H1 (cell line): Measurements from ENCODE around the gene HAT1. TPM values are rescaled to one million over a fixed set of nuclear protein-coding genes. Genes with fewer than 3 reads are reported as not detected.

Source experiments
- CTCF ChIA-PET: fragments of 300-600 bp; sonication (Branson Sonifier 250); formaldehyde crosslinking; loops from one replicate; lab custom pipeline; 2021; ENCODE audit not compliant: partially characterized antibody; lab: Charles Lee
- POLR2A ChIA-PET: fragments of 300-600 bp; sonication (Branson Sonifier 250); formaldehyde crosslinking; loops from one replicate; lab custom pipeline; 2021; ENCODE audit warnings: inconsistent platforms; ENCODE audit not compliant: partially characterized antibody; lab: Charles Lee
- DNase-seq, 2 experiments: peaks; one replicate each; pipeline versions ENCODE4 v3.0.0 to v3.0.0-alpha.2; 2010 to 2022; ENCODE audit warnings: low spot score in 2 of 2, low read depth in 1 of 2, mixed read lengths in 1 of 2
- FAIRE-seq: peaks from 2 replicates; lab custom pipeline; 2011; peaks lifted over from hg19 to GRCh38; lab: Jason Lieb, UNC
- H2AFZ ChIP-seq: 2 replicates; pipeline ENCODE4 v1.8.1; 2012; ENCODE audit warnings: low read length, inconsistent platforms
- H2AK5ac ChIP-seq: 2 replicates; pipeline ENCODE4 v1.6.1; 2013; ENCODE audit warnings: low read depth, low read length
- H2BK120ac ChIP-seq: replicated peaks from 2 replicates; pipeline ENCODE3; 2013; ENCODE audit warnings: low read depth, low read length, inconsistent platforms
- H2BK12ac ChIP-seq: 2 replicates; pipeline ENCODE4 v1.6.1; 2013; ENCODE audit warnings: low read depth, low read length
- H2BK15ac ChIP-seq: 2 replicates; pipeline ENCODE4 v1.6.1; 2013; ENCODE audit warnings: low read length
- H2BK20ac ChIP-seq: 2 replicates; pipeline ENCODE4 v1.6.1; 2013; ENCODE audit warnings: low read length
- H2BK5ac ChIP-seq: 2 replicates; pipeline ENCODE4 v1.6.1; 2013; ENCODE audit warnings: low read depth, low read length
- H3K14ac ChIP-seq: 2 replicates; pipeline ENCODE4 v1.6.1; 2013; ENCODE audit warnings: inconsistent platforms; ENCODE audit not compliant: insufficient read length
- H3K18ac ChIP-seq: 2 replicates; pipeline ENCODE4 v1.6.1; 2013; ENCODE audit warnings: low read length; ENCODE audit errors: extremely low read depth
- H3K23ac ChIP-seq: 2 replicates; pipeline ENCODE4 v1.6.1; 2013; ENCODE audit warnings: inconsistent platforms; ENCODE audit not compliant: insufficient read length
- H3K23me2 ChIP-seq: 2 replicates; pipeline ENCODE4 v1.6.1; 2013; ENCODE audit warnings: low read depth, low read length
- H3K27ac ChIP-seq: 2 replicates; pipeline ENCODE4 v1.6.1; 2011; ENCODE audit warnings: low read depth, low read length, inconsistent platforms
- H3K27me3 ChIP-seq, 4 experiments: replicated peaks in 1 of 4; 1 replicate in 1 of 4; 2 replicates in 3 of 4; pipeline versions ENCODE4 v1.6.1 to v1.8.1; 2011 to 2013; ENCODE audit warnings: low read length in 3 of 4, mild to moderate bottlenecking in 3 of 4, inconsistent platforms in 2 of 4, mixed read lengths in 2 of 4, moderate library complexity in 1 of 4; ENCODE audit not compliant: control insufficient read depth in 3 of 4, insufficient read depth in 3 of 4; ENCODE audit errors: extremely low read depth in 1 of 4
- H3K36me3 ChIP-seq, 4 experiments: 2 replicates each; pipeline versions ENCODE4 v1.6.1 to v1.8.1; 2011 to 2013; ENCODE audit warnings: mild to moderate bottlenecking in 4 of 4, low read length in 3 of 4, moderate library complexity in 2 of 4, control low read depth in 1 of 4, inconsistent platforms in 1 of 4; ENCODE audit not compliant: insufficient read depth in 4 of 4, control insufficient read depth in 2 of 4
- H3K4ac ChIP-seq: replicated peaks from 2 replicates; pipeline ENCODE3; 2013; ENCODE audit warnings: low read length, low read depth, mixed read lengths, inconsistent platforms; ENCODE audit not compliant: insufficient read length
- H3K4me1 ChIP-seq, 4 experiments: replicated peaks in 1 of 4; 1 replicate in 1 of 4; 2 replicates in 3 of 4; pipeline versions ENCODE4 v1.6.1 to v1.8.1; 2011 to 2013; ENCODE audit warnings: low read length in 3 of 4, inconsistent platforms in 2 of 4, mixed read lengths in 1 of 4; ENCODE audit not compliant: insufficient read depth in 4 of 4, control insufficient read depth in 3 of 4
- H3K4me2 ChIP-seq, 2 experiments: 2 replicates each; pipeline versions ENCODE4 v1.6.1 to v1.8.1; 2011 to 2013; ENCODE audit warnings: low read depth in 2 of 2, low read length in 2 of 2, control low read depth in 1 of 2, inconsistent platforms in 1 of 2, mild to moderate bottlenecking in 1 of 2; ENCODE audit not compliant: insufficient read depth in 1 of 2
- H3K4me3 ChIP-seq, 4 experiments: fragments of 200-600, 300-600 bp in 1 of 4; sonication (generic), shearing (Covaris generic), sonication (Bioruptor Twin) in 1 of 4; 2 replicates each; pipeline versions ENCODE4 v1.5.1 to v1.8.1; 2011 to 2016; ENCODE audit warnings: low read length in 4 of 4, low read depth in 3 of 4, control low read depth in 2 of 4, inconsistent platforms in 2 of 4, mild to moderate bottlenecking in 2 of 4, mixed read lengths in 1 of 4, moderate library complexity in 1 of 4; ENCODE audit not compliant: insufficient read depth in 2 of 4; ENCODE audit errors: extremely low read depth in 1 of 4
- H3K56ac ChIP-seq: replicated peaks from 2 replicates; pipeline ENCODE3; 2013; ENCODE audit warnings: low read depth, mild to moderate bottlenecking, mixed read lengths, low read length, inconsistent platforms; ENCODE audit not compliant: insufficient read length
- H3K79me1 ChIP-seq: 2 replicates; pipeline ENCODE4 v1.6.1; 2013; ENCODE audit warnings: low read depth, low read length, control low read depth
- H3K79me2 ChIP-seq, 2 experiments: 2 replicates each; pipeline versions ENCODE4 v1.6.1 to v1.8.1; 2012 to 2013; ENCODE audit warnings: low read length in 2 of 2, mild to moderate bottlenecking in 2 of 2, inconsistent platforms in 1 of 2; ENCODE audit not compliant: insufficient read depth in 2 of 2, control insufficient read depth in 1 of 2
- H3K9ac ChIP-seq, 4 experiments: replicated peaks in 1 of 4; 1 replicate in 1 of 4; 2 replicates in 3 of 4; pipeline versions ENCODE4 v1.6.1 to v1.8.1; 2011 to 2013; ENCODE audit warnings: low read depth in 3 of 4, low read length in 3 of 4, control low read depth in 2 of 4, mild to moderate bottlenecking in 2 of 4, moderate library complexity in 2 of 4, inconsistent platforms in 1 of 4; ENCODE audit errors: extremely low read depth in 1 of 4
- H3K9me3 ChIP-seq, 2 experiments: 2 replicates each; pipeline versions ENCODE4 v1.6.1 to v1.8.1; 2012 to 2013; ENCODE audit warnings: mild to moderate bottlenecking in 2 of 2, moderate library complexity in 2 of 2, control low read depth in 1 of 2, inconsistent platforms in 1 of 2, low read depth in 1 of 2, low read length in 1 of 2, mixed read lengths in 1 of 2; ENCODE audit not compliant: insufficient read depth in 2 of 2
- H4K20me1 ChIP-seq, 2 experiments: replicated peaks in 1 of 2; 2 replicates each; pipeline versions ENCODE3 to v1.8.1; 2011 to 2013; ENCODE audit warnings: inconsistent platforms in 2 of 2, low read length in 2 of 2, mild to moderate bottlenecking in 1 of 2; ENCODE audit not compliant: insufficient read depth in 2 of 2, control insufficient read depth in 1 of 2
- H4K5ac ChIP-seq: 2 replicates; pipeline ENCODE4 v1.6.1; 2013; ENCODE audit warnings: low read length, low read depth, mixed read lengths, inconsistent platforms; ENCODE audit not compliant: insufficient read length
- H4K8ac ChIP-seq: 2 replicates; pipeline ENCODE4 v1.8.0; 2013; ENCODE audit warnings: mild to moderate bottlenecking, moderate library complexity, low read length, inconsistent platforms; ENCODE audit not compliant: insufficient read depth; ENCODE audit errors: extremely low read depth
- H4K91ac ChIP-seq: replicated peaks from 2 replicates; pipeline ENCODE3; 2013; ENCODE audit warnings: low read length, mixed read lengths, inconsistent platforms; ENCODE audit not compliant: insufficient read length
- ATF2 ChIP-seq: IDR thresholded peaks from 2 replicates; pipeline ENCODE4 v1.6.1; 2012; ENCODE audit warnings: low read length, inconsistent platforms
- BACH1 ChIP-seq: IDR thresholded peaks from 2 replicates; pipeline ENCODE4 v1.6.1; 2012; ENCODE audit warnings: low read length, improper control_type of control experiment
- BCL11A ChIP-seq, 2 experiments: IDR thresholded peaks; one replicate each; pipeline ENCODE4 v1.6.1; 2011; ENCODE audit warnings: low read depth in 2 of 2, low read length in 2 of 2, mild to moderate bottlenecking in 2 of 2
- CEBPB ChIP-seq: IDR thresholded peaks from 2 replicates; pipeline ENCODE4 v1.6.1; 2012; ENCODE audit warnings: low read depth, low read length
- CREB1 ChIP-seq: IDR thresholded peaks from 2 replicates; pipeline ENCODE4 v1.6.1; 2012; ENCODE audit warnings: inconsistent platforms
- E2F6 ChIP-seq: IDR thresholded peaks from 2 replicates; pipeline ENCODE4 v1.6.1; 2012; ENCODE audit warnings: inconsistent platforms
- JUND ChIP-seq: IDR thresholded peaks from 2 replicates; pipeline ENCODE4 v1.6.1; 2011; ENCODE audit warnings: mild to moderate bottlenecking, improper control_type of control experiment, low read length
- NRF1 ChIP-seq: IDR thresholded peaks from 2 replicates; pipeline ENCODE4 v1.6.1; 2011; ENCODE audit warnings: mild to moderate bottlenecking, low read depth, low read length, improper control_type of control experiment
- PHF8 ChIP-seq: fragments of 200-600 bp; sonication (generic); conservative IDR thresholded peaks from 2 replicates; pipeline ENCODE4 v1.7.1; 2012; ENCODE audit warnings: low read depth, mild to moderate bottlenecking, inconsistent platforms, low read length, moderate library complexity
- POLR2A ChIP-seq, 2 experiments: IDR thresholded peaks; 1 replicate in 1 of 2; 2 replicates in 1 of 2; pipeline ENCODE4 v1.6.1; 2011; ENCODE audit warnings: low read depth in 2 of 2, low read length in 2 of 2, mild to moderate bottlenecking in 2 of 2; ENCODE audit errors: control extremely low read depth in 1 of 2
- POU5F1 ChIP-seq: IDR thresholded peaks from 2 replicates; pipeline ENCODE4 v1.6.1; 2011; ENCODE audit warnings: low read depth, mild to moderate bottlenecking, low read length, moderate library complexity
- RBBP5 ChIP-seq: IDR thresholded peaks from 2 replicates; pipeline ENCODE4 v1.7.1; 2012; ENCODE audit warnings: low read depth, mild to moderate bottlenecking, inconsistent platforms, low read length, moderate library complexity, borderline replicate concordance
- RNF2 ChIP-seq: fragments of 200-900, 300-1000 bp; sonication (generic); IDR thresholded peaks from 2 replicates; pipeline ENCODE4 v1.7.1; 2016; ENCODE audit warnings: borderline replicate concordance, low read depth, mild to moderate bottlenecking, antibody characterized with exemption, low read length; ENCODE audit not compliant: poor library complexity, severe bottlenecking; ENCODE audit errors: missing control alignments
- WGBS, 2 experiments: shearing (Covaris generic) in 1 of 2; methylation state at CpG; one replicate each; pipeline versions ENCODE4 v1.1.6 to v1.1.7; 2013 to 2015; ENCODE audit warnings: low lambda C conversion rate in 2 of 2, mixed read lengths in 2 of 2, inconsistent platforms in 1 of 2, low coverage in 1 of 2, missing lambda C conversion rate in 1 of 2; ENCODE audit not compliant: insufficient replicate concordance in 2 of 2, insufficient coverage in 1 of 2, insufficient read length in 1 of 2; ENCODE audit errors: extremely low coverage in 1 of 2, missing lambda C conversion rate in 1 of 2; 5-methylcytosine and 5-hydroxymethylcytosine counted together
- polyA plus RNA-seq, 7 experiments: library from polyadenylated mRNA; depleted of rRNA in 3 of 7; stranded (reverse) in 5 of 7; unstranded in 2 of 7; fragments of >200 nt in 5 of 7; fragments of 200-250 nt in 2 of 7; gene quantifications; 1 replicate in 5 of 7; 2 replicates in 1 of 7; 4 replicates in 1 of 7; pipeline versions ENCODE4 v1.2.1 to v1.2.3, GENCODE V29; 2011 to 2013; ENCODE audit warnings: missing spikeins in 2 of 7, mixed read lengths in 2 of 7
- total RNA-seq: library from RNA; stranded (reverse); fragmentation: NEBNext Ultra II Directional; extraction: Animal tissue kit (Norgen Biotek cat#: 25700); gene quantifications from 2 replicates; pipeline ENCODE4 v1.2.1, GENCODE V29; 2021

Gene HAT1
- total and polyA plus RNA-seq, 2 of the 8 experiments (the other 6 are each of a cell fraction or from before 2014, with no cell fraction given): 44.6 to 74.2 TPM

- 88% methylated on average over 2 of the region's 2 CpGs; no CpG with 5 or more reads in 1 of the 2 experiments for WGBS, 2 experiments
- H3K23me2 ChIP-seq: no peaks in the 10 kb centered on the region
- no peak overlapping the region for H3K14ac ChIP-seq
- no peak overlapping the region for H3K4me2 ChIP-seq
- H3K79me2 ChIP-seq: no peaks in the 10 kb centered on the region
- H3K36me3 ChIP-seq: peaks cover 0 to 3% (median 0%) of the 10 kb centered on the region in 4 experiments; a peak in 3 of 8 replicates
- no peak overlapping the region for H2BK15ac ChIP-seq
- H3K4ac ChIP-seq: no peak overlapping the region
- no peaks in the 10 kb centered on the region; a peak in 1 of 7 replicates for H3K4me1 ChIP-seq
- H3K56ac ChIP-seq: no peak overlapping the region
- POLR2A ChIA-PET: no interaction called here
- no peak overlapping the region for H2BK12ac ChIP-seq
- H4K5ac ChIP-seq: no peak overlapping the region
- CTCF ChIA-PET: interaction anchor here (1.1 to 2.1 kb wide), 3 partner anchors 144 to 256 kb away, joined by 3 to 6 read pairs (median 4); no protein-coding TSS in a partner anchor
- H3K9me3 ChIP-seq: no peaks in the 10 kb centered on the region
- FAIRE-seq: no peak
- no peak for DNase-seq
- H3K18ac ChIP-seq: no peak overlapping the region
- H3K27me3 ChIP-seq: no peaks in the 10 kb centered on the region
- no peaks in the 10 kb centered on the region for H3K79me1 ChIP-seq
- H3K23ac ChIP-seq: no peak overlapping the region
- H4K91ac ChIP-seq: no peak overlapping the region
- no peak overlapping the region for H4K8ac ChIP-seq
- H3K27ac ChIP-seq: no peak overlapping the region
- H2BK20ac ChIP-seq: no peak overlapping the region
- no peak overlapping the region for H3K9ac ChIP-seq
- no peak overlapping the region for H3K4me3 ChIP-seq
- H2BK120ac ChIP-seq: no peak overlapping the region
- peaks cover 3 to 4% of the 10 kb centered on the region in 2 experiments for H4K20me1 ChIP-seq
- H2AFZ ChIP-seq: no peak overlapping the region
- H2AK5ac ChIP-seq: no peak overlapping the region
- H2BK5ac ChIP-seq: no peak overlapping the region
- TF ChIP-seq ATF2 (no peak), POLR2A (IDR thresholded peaks at IDR 0.05; ENCODE audit: control extremely low read depth in 1 of 2, low read depth in 2 of 2, low read length in 2 of 2) (no peak), CREB1 (no peak), POU5F1 (no peak), PHF8 (no peak), CEBPB (no peak), BCL11A (IDR thresholded peaks at IDR 0.05; ENCODE audit: low read depth in 2 of 2, low read length in 2 of 2) (no peak), JUND (no peak), BACH1 (no peak), E2F6 (no peak), RBBP5 (no peak), NRF1 (no peak), RNF2 (no peak)
Observed at GRCh38 chr2:171959998-171960397, 37.7 kb downstream of the HAT1 start.
